AG04450 (cell line): ENCODE data around the gene CCDC187. TPM values are rescaled to one million over a fixed set of nuclear protein-coding genes. Genes with fewer than 3 reads are reported as not detected.

Source experiments
- CTCF ChIA-PET: fragments of 300-600, 350-600 bp; formaldehyde crosslinking; extraction: SDS; loops from one replicate; lab custom pipeline; 2022; ENCODE audit warnings: antibody characterized with exemption, inconsistent platforms; lab: Charles Lee
- POLR2A ChIA-PET: fragments of 350-600 bp; formaldehyde crosslinking; extraction: SDS; loops from one replicate; lab custom pipeline; 2021; ENCODE audit warnings: antibody characterized with exemption, inconsistent platforms; lab: Yijun Ruan, JAX
- DNase-seq: peaks from one replicate; pipeline ENCODE4 v3.0.0-alpha.2; 2011; ENCODE audit warnings: low read depth, low spot score
- H3K27ac ChIP-seq: one replicate; pipeline ENCODE4 v1.5.1; 2012; ENCODE audit warnings: low read depth, low read length, control low read depth
- H3K27me3 ChIP-seq: one replicate; pipeline ENCODE4 v1.6.0; 2012; ENCODE audit warnings: low read length; ENCODE audit not compliant: control insufficient read depth, insufficient read depth
- H3K4me3 ChIP-seq: 2 replicates; pipeline ENCODE4 v1.5.1; 2011; ENCODE audit warnings: mild to moderate bottlenecking, low read depth, low read length, control low read depth
- H3K9me3 ChIP-seq: 2 replicates; pipeline ENCODE4 v1.5.1; 2012; ENCODE audit warnings: low read length; ENCODE audit not compliant: control insufficient read depth, insufficient read depth
- CTCF ChIP-seq: IDR thresholded peaks from 2 replicates; pipeline ENCODE4 v1.5.1; 2011; ENCODE audit warnings: low read depth, low read length, control low read depth, inconsistent platforms
- polyA plus RNA-seq: library from polyadenylated mRNA; depleted of rRNA; stranded (reverse); fragments of >200 nt; gene quantifications from 2 replicates; pipeline ENCODE4 v1.2.3, GENCODE V29; 2011

Gene CCDC187
- polyA plus RNA-seq, 1 experiment, result not detected

- Histone ChIP-seq H3K27ac (no peak overlapping the region), H3K4me3 (no peak overlapping the region), H3K27me3 (peaks cover 14% of the 10 kb centered on the region), H3K9me3 (no peaks in the 10 kb centered on the region; the same call in 1 of the 2 replicates)
- POLR2A ChIA-PET, result no interaction called here
- CTCF ChIA-PET, result no interaction called here
- TF ChIP-seq CTCF, result 0 out of 2 replicates have a peak, but pooled peaks have one; percentile 3
- no peak for DNase-seq
These were observed 47.7 kb downstream of the CCDC187 start for GRCh38 chr9:136255896-136256890.

DNA sequence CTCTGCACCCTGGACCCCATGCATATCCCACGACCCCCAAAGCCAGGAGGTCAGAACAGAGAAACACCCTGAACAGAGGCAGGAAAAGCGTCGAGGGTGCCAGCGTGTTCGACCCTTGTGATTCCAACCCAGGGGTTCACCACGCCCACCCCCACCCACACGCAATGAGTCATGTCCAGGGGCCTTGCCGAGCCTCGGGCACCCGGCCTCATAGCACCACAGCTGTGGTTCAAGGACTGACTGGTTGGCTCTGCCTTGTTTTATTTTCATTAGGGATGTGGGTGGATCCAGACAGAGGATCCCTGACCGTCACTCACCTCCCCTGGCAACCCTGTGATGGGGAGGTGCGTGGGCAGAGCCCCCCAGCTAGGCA, 48.7 kb downstream of the CCDC187 start:
- ChIA-PET CTCF (interaction anchor here (0.6 kb wide), 2 partner anchors 17 to 223 kb away, joined by 5 to 6 read pairs; no protein-coding TSS in a partner anchor), POLR2A (interaction anchor here (0.6 kb wide), 1 partner anchor 72 kb away, joined by 3 read pairs; no protein-coding TSS in a partner anchor)
- no peak for TF ChIP-seq CTCF

GRCh38 chr9:136254381-136255165, 49.3 kb downstream of the CCDC187 start:
- Histone ChIP-seq H3K27me3 (peaks cover 18% of the 10 kb centered on the region), H3K27ac (no peak overlapping the region), H3K9me3 (no peaks in the 10 kb centered on the region; the same call in 1 of the 2 replicates), H3K4me3 (no peak overlapping the region)
- POLR2A ChIA-PET, result no interaction called here
- DNase-seq, result no peak
- TF ChIP-seq CTCF, result no peak
- CTCF ChIA-PET, result interaction anchor here (0.6 kb wide), 2 partner anchors 18 to 223 kb away, joined by 5 to 6 read pairs; no protein-coding TSS in a partner anchor

More for the DNA sequence above, 48.7 kb downstream of the CCDC187 start:
- no peak for DNase-seq
- Histone ChIP-seq H3K9me3 (no peaks in the 10 kb centered on the region; the same call in 1 of the 2 replicates), H3K27ac (no peak overlapping the region), H3K27me3 (peaks cover 12% of the 10 kb centered on the region), H3K4me3 (no peak overlapping the region)

GRCh38 chr9:136253246-136254130, 50.4 kb downstream of the CCDC187 start:
- Histone ChIP-seq H3K4me3 (no peak overlapping the region), H3K9me3 (no peaks in the 10 kb centered on the region; the same call in 1 of the 2 replicates), H3K27me3 (peaks cover 27% of the 10 kb centered on the region), H3K27ac (no peak overlapping the region)
- TF ChIP-seq CTCF, result no peak
- DNase-seq, result no peak
- POLR2A ChIA-PET, result no interaction called here
- CTCF ChIA-PET, result no interaction called here
